Panc1 (cell line): ENCODE results near the gene CCR2. TPM values are rescaled to one million over a fixed set of nuclear protein-coding genes. Genes with fewer than 3 reads are reported as not detected.

Experiments used
- ATAC-seq: fragments of 200-7000 bp; cut with Tn5 transposase; 2 replicates; pipeline ENCODE4 v1.9.1; 2020; ENCODE audit warnings: mild to moderate bottlenecking, moderate library complexity
- BruUV-seq: library from RNA; stranded (reverse); fragments of 400-500 nt; replicated peaks from 2 replicates; lab custom pipeline; 2021; lab: Mats Ljungman, UMichigan
- CTCF ChIA-PET: fragments of 300-600 bp; sonication (Branson Sonifier 250); formaldehyde crosslinking; loops from one replicate; lab custom pipeline; 2022; ENCODE audit warnings: antibody characterized with exemption; lab: Charles Lee
- POLR2A ChIA-PET: fragments of 300-600 bp; sonication (Branson Sonifier 250); formaldehyde crosslinking; loops from one replicate; lab custom pipeline; 2022; ENCODE audit warnings: antibody characterized with exemption; lab: Charles Lee
- DNase-seq: peaks from one replicate; pipeline ENCODE4 v3.0.0-alpha.2; 2010; ENCODE audit warnings: low read depth, low spot score
- H3K27ac ChIP-seq: 2 replicates; pipeline ENCODE4 v1.5.1; 2011; ENCODE audit warnings: mild to moderate bottlenecking, low read length, inconsistent platforms
- H3K27me3 ChIP-seq: fragments of 200-500 bp; sonication (Bioruptor generic); 2 replicates; pipeline ENCODE4 v1.6.0; 2014; ENCODE audit warnings: low read length, inconsistent platforms; ENCODE audit not compliant: control insufficient read depth, insufficient read depth
- H3K36me3 ChIP-seq: fragments of 200-500 bp; sonication (Bioruptor generic); 2 replicates; pipeline ENCODE4 v1.5.1; 2014; ENCODE audit warnings: inconsistent platforms, mild to moderate bottlenecking, low read length, moderate library complexity; ENCODE audit not compliant: control insufficient read depth, insufficient read depth
- H3K4me1 ChIP-seq: 2 replicates; pipeline ENCODE4 v1.5.1; 2011; ENCODE audit warnings: inconsistent platforms, mild to moderate bottlenecking, low read length, moderate library complexity; ENCODE audit not compliant: control insufficient read depth, insufficient read depth
- H3K4me3 ChIP-seq, 2 experiments: 2 replicates each; pipeline ENCODE4 v1.5.1; 2011 to 2012; ENCODE audit warnings: low read depth in 2 of 2, low read length in 2 of 2, mild to moderate bottlenecking in 2 of 2, inconsistent platforms in 1 of 2, moderate library complexity in 1 of 2
- H3K9me3 ChIP-seq: fragments of 200-500 bp; sonication (Bioruptor generic); 2 replicates; pipeline ENCODE4 v1.5.1; 2014; ENCODE audit warnings: low read depth, mild to moderate bottlenecking, inconsistent platforms, low read length, moderate library complexity; ENCODE audit not compliant: control insufficient read depth, insufficient read depth
- CTCF ChIP-seq: fragments of 450-650 bp; IDR thresholded peaks from 2 replicates; pipeline ENCODE4 v1.5.1; 2017; ENCODE audit warnings: mild to moderate bottlenecking
- POLR2AphosphoS5 ChIP-seq: IDR thresholded peaks from 2 replicates; pipeline ENCODE4 v1.6.1; 2012; ENCODE audit warnings: mild to moderate bottlenecking, low read depth, low read length, moderate library complexity
- SIN3A ChIP-seq: IDR thresholded peaks from 2 replicates; pipeline ENCODE4 v1.6.1; 2012; ENCODE audit warnings: low read depth, mild to moderate bottlenecking, low read length, moderate library complexity, borderline replicate concordance; ENCODE audit not compliant: insufficient read depth
- TCF7L2 ChIP-seq: IDR thresholded peaks from 2 replicates; pipeline ENCODE4 v1.6.1; 2011; ENCODE audit warnings: mild to moderate bottlenecking, low read depth, low read length, inconsistent platforms
- in situ Hi-C: cut with HindIII; loops from 2 replicates; pipeline ENCODE4 v1.10.0; 2016; ENCODE audit warnings: low sequenced_read_pairs, low pct_unique_long_range_greater_than_20kb
- intact Hi-C: fragments of 100-400 bp; cut with micrococcal nuclease; formaldehyde crosslinking; loops from one replicate; pipeline ENCODE4 v1.10.0; 2022; ENCODE audit not compliant: unreplicated experiment
- total RNA-seq: library from RNA; stranded (reverse); gene quantifications from one replicate; pipeline ENCODE4 v1.2.1, GENCODE V29; 2021; ENCODE audit not compliant: unreplicated experiment
- TF ChIP-seq, protein P1 (sequence below), 2 experiments: IDR thresholded peaks; 2 replicates each; pipeline ENCODE4 v1.6.1; 2011 to 2012; ENCODE audit warnings: low read depth in 2 of 2, control low read depth in 1 of 2, low read length in 1 of 2, mild to moderate bottlenecking in 1 of 2, moderate library complexity in 1 of 2; ENCODE audit not compliant: insufficient read depth in 1 of 2

Gene CCR2
- total RNA-seq, 1 experiment from 2014 or later, result not detected

- Histone ChIP-seq H3K4me1 (no peaks in the 10 kb centered on the region), H3K4me3 (no peak overlapping the region), H3K27ac (no peak overlapping the region), H3K27me3 (no peaks in the 10 kb centered on the region), H3K36me3 (no peaks in the 10 kb centered on the region), H3K9me3 (no peaks in the 10 kb centered on the region)
- DNase-seq (no peak), ATAC-seq (no peak)
- BruUV-seq, result no TSS peak
- no peak for TF ChIP-seq SIN3A
- TF ChIP-seq, protein P1, sequence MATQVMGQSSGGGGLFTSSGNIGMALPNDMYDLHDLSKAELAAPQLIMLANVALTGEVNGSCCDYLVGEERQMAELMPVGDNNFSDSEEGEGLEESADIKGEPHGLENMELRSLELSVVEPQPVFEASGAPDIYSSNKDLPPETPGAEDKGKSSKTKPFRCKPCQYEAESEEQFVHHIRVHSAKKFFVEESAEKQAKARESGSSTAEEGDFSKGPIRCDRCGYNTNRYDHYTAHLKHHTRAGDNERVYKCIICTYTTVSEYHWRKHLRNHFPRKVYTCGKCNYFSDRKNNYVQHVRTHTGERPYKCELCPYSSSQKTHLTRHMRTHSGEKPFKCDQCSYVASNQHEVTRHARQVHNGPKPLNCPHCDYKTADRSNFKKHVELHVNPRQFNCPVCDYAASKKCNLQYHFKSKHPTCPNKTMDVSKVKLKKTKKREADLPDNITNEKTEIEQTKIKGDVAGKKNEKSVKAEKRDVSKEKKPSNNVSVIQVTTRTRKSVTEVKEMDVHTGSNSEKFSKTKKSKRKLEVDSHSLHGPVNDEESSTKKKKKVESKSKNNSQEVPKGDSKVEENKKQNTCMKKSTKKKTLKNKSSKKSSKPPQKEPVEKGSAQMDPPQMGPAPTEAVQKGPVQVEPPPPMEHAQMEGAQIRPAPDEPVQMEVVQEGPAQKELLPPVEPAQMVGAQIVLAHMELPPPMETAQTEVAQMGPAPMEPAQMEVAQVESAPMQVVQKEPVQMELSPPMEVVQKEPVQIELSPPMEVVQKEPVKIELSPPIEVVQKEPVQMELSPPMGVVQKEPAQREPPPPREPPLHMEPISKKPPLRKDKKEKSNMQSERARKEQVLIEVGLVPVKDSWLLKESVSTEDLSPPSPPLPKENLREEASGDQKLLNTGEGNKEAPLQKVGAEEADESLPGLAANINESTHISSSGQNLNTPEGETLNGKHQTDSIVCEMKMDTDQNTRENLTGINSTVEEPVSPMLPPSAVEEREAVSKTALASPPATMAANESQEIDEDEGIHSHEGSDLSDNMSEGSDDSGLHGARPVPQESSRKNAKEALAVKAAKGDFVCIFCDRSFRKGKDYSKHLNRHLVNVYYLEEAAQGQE (IDR thresholded peaks at IDR 0.05; ENCODE audit: insufficient read depth in 1 of 2, low read depth in 2 of 2, low read length in 1 of 2), result no peak
- no peak for TF ChIP-seq TCF7L2
- TF ChIP-seq CTCF, result no peak
- no peak for TF ChIP-seq POLR2AphosphoS5
- ChIA-PET CTCF (no interaction called here), POLR2A (no interaction called here)
- intact Hi-C loops (no loop called here), in situ Hi-C loops (no loop called here)
Observed at GRCh38 chr3:46318207-46318927, 35.5 kb upstream of the CCR2 start.

DNA sequence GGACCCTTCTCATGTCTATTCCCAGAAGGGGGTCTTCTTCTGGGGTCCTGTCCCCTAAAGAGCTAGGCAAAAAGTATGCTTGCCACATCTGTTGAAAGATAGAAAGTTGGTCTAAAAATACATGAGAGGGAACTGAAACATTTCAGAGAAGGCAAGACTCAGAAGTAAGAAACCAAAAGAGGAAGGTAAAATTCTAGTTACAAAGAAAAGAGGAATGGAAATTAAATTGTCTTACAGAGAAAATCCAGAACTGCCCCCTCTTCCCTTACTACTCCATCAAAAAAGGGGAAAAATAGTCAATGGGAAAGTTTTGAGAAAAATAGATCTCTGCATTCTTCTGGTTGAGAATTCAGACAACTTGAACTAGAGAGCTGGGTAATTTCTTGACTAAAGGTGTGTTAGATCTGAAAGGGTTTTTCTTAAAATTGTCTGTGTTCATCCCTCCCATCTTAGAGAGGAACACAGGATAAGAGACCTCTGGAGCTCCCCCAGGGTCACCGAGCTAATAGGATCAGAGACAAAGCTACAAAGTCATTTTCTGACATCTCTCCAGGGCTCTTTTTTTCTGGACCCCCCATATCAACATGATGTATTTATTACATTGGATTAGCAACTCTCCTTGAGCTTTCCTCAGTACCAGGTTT is 32.3 kb upstream of the CCR2 start:
- Histone ChIP-seq H3K9me3 (no peaks in the 10 kb centered on the region), H3K4me3 (no peak overlapping the region), H3K27me3 (no peaks in the 10 kb centered on the region), H3K27ac (no peak overlapping the region), H3K4me1 (no peaks in the 10 kb centered on the region), H3K36me3 (no peaks in the 10 kb centered on the region)
- in situ Hi-C loops, result no loop called here
- no TSS peak for BruUV-seq
- POLR2A ChIA-PET, result no interaction called here
- DNase-seq (no peak), ATAC-seq (no peak)
- CTCF ChIA-PET, result no interaction called here
- intact Hi-C loops, result no loop called here
- no peak for TF ChIP-seq POLR2AphosphoS5
- no peak for TF ChIP-seq CTCF
- no peak for TF ChIP-seq SIN3A
- TF ChIP-seq, protein P1 (IDR thresholded peaks at IDR 0.05; ENCODE audit: insufficient read depth in 1 of 2, low read depth in 2 of 2, low read length in 1 of 2), result no peak
- TF ChIP-seq TCF7L2, result no peak
